Mucosa of gallbladder (tissue), 1 donor: Measurements from ENCODE around the gene MRNIP. TPM values are rescaled to one million over a fixed set of nuclear protein-coding genes. Genes with fewer than 3 reads are reported as not detected.

Experiments
- DNase-seq: peaks from one replicate; pipeline ENCODE4 v3.0.0-alpha.2; 2020; ENCODE audit warnings: low spot score
- total RNA-seq: library from RNA; stranded (reverse); gene quantifications from one replicate; pipeline ENCODE4 v1.2.1, GENCODE V29; 2021
- donor health status: DM: no; HTN: no; CAD: no.

The MRNIP gene
- total RNA-seq, 1 donor from 2014 or later = 38.6 TPM

DNA sequence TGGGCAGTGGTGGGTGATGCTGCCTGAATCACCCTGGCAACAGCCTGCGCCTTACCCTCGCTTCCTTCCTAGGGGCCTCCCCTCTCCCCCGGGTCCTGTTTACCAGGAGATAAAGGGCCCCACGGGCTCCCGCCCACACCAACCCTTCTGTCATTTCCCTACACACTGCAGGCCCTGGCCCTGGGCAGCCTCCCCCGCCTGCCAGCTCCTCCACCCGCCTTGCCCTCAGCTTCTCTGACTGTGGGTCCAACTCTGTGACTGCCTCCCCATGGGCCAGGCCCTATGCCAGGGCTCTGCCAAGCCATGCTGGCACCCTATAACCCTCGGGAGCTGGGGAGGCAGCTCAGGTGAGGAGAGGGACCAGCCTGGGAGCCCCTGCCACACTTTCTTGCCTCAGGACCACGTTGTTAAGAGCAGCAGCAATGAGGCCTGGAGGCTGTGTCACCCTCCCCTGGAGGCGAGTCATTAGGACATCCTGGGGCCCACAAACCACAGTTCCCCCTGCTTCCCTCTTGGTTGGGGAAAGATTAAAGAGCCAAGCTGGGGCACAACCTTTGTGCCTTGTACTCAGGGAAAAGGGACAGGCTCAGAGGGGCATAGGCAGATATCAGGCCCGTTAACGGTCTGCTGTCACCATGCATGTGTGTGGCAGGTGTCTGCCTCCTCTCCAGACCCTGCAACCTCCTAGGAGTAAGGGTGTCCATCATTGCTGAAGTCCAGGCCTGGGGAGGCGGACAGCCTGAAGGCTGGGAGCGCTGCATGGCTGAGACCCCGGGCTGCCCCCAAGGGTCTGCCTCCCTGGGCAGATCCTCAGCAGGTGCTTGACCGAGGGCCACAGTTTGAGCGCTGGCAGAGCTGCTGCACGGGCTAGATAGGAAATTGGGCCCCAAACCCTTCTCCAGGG lies 54.7 kb downstream of the MRNIP start:
- peak; percentile 25 for DNase-seq

- no peak for DNase-seq
Measured at GRCh38 chr5:179802950-179803562, 55.6 kb downstream of the MRNIP start.

- DNase-seq = no peak
Measured at GRCh38 chr5:179802207-179802883, 56.3 kb downstream of the MRNIP start.

DNA sequence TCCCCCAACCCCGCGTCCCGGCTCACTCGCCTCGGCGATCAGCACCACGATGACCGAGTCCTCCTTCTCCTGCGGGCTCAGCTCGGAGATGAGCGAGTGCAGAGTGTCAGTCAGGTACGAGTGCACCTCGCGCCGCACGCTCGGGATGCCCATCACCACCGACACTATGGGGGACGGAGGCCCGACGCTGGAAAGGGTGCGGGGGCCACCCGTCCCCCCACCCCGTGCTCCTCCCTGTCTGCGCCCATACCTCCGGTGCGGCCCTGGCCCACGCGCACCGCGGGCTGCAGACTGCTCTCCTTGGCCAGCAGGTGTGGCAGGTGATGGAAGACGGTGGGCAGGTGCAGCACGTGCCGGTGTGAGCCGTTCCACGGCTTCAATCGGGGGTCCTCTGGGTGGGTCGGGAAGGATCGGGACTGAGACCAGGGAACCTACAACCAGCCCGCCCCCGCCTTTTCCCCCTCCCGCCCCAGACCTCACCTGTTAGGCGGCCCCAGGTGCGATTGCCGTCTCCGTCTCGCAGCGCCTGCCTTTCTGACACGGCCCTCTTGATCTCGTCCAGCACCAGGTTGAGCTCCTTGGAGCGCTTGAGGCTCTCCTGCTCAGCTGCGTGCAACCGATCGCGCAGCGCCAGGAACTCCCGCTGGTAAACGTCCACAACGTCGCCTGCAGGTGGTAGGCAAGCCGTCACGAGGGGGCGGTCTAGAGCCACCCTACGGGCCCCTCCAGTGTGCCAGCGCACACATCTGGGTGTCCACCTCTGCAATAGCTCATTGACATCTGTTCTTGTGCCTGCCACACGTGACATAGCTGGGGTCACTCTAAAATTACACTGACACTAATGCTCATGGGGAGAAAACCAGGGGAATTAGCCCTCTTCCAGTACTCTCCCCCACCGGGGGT lies 57.1 kb downstream of the MRNIP start:
- DNase-seq = peak; percentile 76

- no peak for DNase-seq
Measured at GRCh38 chr5:179800696-179801201, 57.9 kb downstream of the MRNIP start.

- no peak for DNase-seq
Measured at GRCh38 chr5:179800071-179800695, 58.4 kb downstream of the MRNIP start.

DNA sequence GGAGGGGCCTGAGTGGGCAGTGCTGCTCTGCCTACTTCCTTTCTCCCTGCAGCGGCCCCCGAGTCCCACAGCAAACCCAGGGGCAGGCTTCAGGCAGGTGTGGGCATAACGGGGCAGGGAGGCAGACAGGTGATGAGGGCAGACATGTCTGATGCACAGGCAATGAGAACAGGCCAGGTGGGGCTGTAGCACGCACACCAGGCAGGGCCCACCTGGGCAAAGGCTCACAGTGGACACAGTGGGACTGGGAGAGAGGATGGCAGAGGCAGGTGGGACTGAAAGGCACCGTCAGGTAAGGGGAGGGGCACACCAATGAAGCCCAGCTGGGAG lies 59.0 kb downstream of the MRNIP start:
- no peak for DNase-seq

DNA sequence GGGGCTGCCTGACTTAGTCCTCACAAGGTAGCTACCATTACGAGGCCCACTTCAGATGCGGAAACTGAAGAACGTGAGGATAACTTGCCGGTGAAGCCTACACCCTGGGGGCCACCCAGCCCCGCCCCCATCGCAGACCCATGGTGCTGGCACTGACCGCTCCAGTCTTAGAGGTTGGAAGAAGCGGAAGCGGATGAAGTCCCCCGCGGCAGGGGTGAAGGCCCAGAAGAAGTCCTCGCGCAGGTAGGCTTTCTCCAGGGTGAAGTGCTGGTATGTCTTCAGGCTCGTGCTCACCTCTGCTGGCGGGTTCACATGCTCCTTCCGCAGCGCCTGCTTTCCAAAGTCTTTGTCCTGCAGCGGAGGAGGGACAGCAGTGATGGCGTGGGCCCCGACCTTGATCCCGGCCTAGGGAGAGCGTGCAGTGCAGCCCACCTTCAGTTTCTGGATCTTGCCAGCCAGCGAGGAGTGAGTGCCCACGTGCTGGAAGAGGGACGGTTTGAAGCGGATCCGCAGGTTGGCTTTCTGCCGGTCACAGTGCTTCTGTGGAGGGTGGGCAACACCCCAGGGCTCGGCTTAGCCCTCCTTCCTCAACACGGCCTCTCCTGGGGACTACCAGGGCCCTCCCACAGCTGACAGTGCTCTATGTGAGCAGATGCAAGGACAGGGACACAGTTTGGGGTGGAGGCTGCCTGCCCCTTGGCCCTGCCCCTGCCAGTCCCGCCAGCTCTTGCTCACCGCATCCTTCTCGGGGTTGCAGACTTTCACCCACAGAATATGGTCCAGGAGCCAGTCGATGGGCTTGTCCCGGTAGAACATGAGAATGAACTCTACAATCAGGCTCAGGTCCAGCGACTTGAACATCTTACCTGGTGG lies 59.6 kb downstream of the MRNIP start:
- DNase-seq = no peak

DNA sequence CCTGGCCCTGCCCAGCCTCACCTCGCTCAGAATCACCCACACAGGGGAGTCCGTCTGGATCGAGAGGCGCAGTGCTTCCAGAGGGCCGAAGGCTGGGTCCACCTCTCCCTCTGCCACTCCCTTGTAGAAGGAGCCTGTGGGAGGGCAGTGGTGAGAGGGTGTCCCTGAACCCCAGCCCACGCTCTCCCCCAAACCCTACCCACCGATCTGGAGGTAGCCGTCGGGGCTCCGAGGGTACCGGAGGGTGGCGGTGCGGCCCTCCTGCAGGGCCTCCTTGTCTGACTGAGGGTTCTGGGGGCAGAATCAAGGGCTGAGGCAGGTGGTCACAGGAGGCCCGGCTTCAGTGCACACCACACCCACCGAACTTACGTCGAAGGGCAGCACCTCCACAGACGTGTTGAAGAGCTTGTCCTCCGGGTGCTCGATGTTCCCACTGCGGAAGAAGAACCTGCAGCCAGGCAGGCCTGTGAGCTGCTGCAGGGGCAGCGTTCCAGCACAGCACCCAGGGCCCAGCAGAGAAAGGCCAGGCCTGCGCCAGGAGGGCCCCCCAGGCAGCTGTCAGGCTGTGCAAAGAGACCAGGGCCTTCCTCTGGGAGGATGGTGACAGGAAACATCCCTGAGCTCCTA lies 60.4 kb downstream of the MRNIP start:
- DNase-seq = no peak

DNA sequence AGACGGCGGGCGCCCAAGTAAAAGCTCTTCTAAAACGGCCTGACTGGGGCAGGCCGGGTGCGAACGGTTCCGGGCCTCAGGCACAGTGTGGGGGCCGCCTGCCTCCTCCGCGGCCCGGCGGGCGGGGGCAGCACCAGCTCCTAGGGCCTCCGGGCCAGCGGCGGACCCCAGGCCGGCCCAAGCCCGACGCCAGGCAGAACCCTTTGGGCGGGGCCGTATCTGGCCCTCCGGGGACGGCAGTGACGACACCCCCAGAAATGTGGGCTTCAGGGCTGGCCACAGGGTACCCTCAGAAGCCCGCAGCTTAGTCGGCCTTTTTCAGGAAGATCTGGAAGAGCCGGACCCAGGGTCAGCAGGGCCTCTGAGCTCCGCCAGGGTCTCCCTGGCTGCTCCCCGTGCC lies 60.9 kb downstream of the MRNIP start:
- DNase-seq = no peak

DNA sequence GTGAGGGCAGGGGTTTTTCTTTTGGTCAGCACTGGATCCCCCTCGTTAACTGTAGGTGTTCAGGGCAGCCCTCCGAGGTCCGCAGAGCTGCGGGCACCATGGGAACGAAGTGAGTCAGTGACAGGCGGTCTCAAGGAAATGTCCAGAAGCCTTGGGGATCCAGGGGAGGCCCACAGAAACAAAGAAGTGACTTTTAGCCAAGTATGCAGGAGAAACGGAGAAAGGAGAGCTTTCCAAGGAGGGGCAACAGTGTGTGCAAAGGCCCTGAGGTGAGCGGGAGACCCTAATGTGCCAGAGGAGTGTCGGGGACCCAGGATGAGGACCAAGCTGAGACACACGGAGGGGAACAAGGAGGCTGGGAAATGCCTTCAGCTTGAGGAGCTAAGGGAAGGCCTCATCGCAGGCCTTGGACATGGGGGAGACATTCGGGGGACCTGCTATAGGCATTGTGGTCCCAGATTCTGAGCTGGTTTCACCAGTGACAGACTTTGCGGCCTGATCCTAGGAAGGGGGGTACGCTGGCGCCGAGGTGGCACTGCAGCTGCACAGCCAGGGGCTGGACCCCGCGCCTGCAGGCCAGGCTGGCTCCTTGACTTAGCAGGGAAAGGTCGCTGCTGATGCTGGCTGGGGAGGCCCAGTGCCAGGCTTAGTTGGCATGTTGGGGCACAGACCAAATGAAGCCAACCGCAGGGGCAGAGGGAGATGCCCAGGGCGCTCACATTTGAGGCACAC lies 61.6 kb downstream of the MRNIP start:
- DNase-seq = no peak

- peak; percentile 82 for DNase-seq
Measured at GRCh38 chr5:179795863-179796833, 62.5 kb downstream of the MRNIP start.

GRCh38 chr5:179795049-179795862 lies 63.4 kb downstream of the MRNIP start:
- DNase-seq = no peak

DNA sequence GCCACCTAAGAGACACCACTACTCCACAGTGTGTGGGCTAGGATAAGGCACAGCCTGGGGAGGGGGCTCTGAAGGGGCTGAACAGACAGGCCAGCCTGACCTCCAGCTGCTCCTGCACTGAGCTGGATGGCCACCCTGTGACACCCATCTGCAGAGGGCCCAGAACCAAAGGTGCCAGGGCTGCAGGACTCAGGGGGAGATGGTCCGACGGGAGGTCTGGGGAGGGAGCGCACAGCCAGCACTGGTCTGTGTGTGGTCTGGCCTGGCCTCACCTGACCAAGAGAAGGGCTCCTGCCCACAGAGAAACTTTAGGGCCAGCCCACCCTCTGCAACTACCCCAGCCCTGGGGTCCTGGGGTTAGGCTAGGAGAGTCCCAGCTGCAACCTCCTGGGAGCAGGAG lies 64.0 kb downstream of the MRNIP start:
- DNase-seq = no peak

DNA sequence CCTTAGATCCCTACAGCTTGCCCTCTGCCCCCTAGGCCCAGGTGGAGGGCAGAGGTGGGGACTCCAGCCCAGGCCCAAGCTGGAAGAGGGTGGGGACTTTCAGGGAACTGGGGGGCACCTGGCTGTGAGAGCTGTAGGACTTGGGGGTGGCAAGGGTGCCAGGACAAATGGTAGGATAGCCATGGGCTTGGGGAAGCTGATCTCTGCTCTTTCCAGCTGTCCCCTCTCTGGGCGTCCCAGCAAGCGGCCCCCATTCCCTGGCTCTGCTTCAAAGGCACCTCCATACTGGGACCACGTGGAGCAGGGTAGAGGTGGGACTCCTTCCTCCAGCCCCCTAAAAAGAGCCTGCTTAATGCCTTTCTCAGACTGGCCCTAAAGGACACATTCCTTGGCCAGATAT lies 64.4 kb downstream of the MRNIP start:
- no peak for DNase-seq

- DNase-seq = peak; percentile 83
Measured at GRCh38 chr5:179793468-179794139, 65.0 kb downstream of the MRNIP start, which contains the start of gene LTC4S. LTC4S (plus strand) TSS chr5:179793986; CDS start chr5:179794081, 95 bp downstream.
